Measurements from ENCODE around the gene POLR2B. TPM values are rescaled to one million over a fixed set of nuclear protein-coding genes. Genes with fewer than 3 reads are reported as not detected.

The POLR2B gene
- total RNA-seq, 1 experiment from 2014 or later, result 108 TPM

GRCh38 chr4:56986952-56987351 lies 8.3 kb downstream of the POLR2B start:
- Histone ChIP-seq H2AFZ (ENCODE audit: low read length) (no peak overlapping the region), H3K23me2 (ENCODE audit: insufficient read length, low read depth, low read length, poor library complexity, severe bottlenecking) (no peaks in the 10 kb centered on the region), H3T11ph (ENCODE audit: low read length) (no peak overlapping the region), H2BK5ac (ENCODE audit: insufficient read length, low read length) (no peak overlapping the region), H2AK5ac (ENCODE audit: insufficient read length, low read length) (no peak overlapping the region), H2BK20ac (ENCODE audit: low read depth, low read length, poor library complexity, severe bottlenecking) (no peak overlapping the region), H2BK12ac (ENCODE audit: insufficient read length, low read depth, low read length) (no peak overlapping the region), H3K18ac (ENCODE audit: insufficient read length, low read depth, low read length) (no peak overlapping the region), H3K4me2 (ENCODE audit: insufficient read depth, insufficient read length, low read length) (no peak overlapping the region), H3K27ac (ENCODE audit: insufficient read length, low read depth, low read length) (no peak overlapping the region), H3K14ac (ENCODE audit: insufficient read depth, low read length) (no peak overlapping the region), H3K56ac (ENCODE audit: insufficient read length, low read depth, low read length) (no peak overlapping the region), H2BK120ac (ENCODE audit: low read depth, low read length, poor library complexity, severe bottlenecking) (no peak overlapping the region), H3K27me3 (ENCODE audit: insufficient read depth, low read length) (no peaks in the 10 kb centered on the region), H3K79me1 (ENCODE audit: insufficient read depth, low read depth, low read length, poor library complexity, severe bottlenecking) (peaks cover 2% of the 10 kb centered on the region), H3K79me2 (ENCODE audit: insufficient read depth, low read length) (peaks cover 8% of the 10 kb centered on the region; the same call in 1 of the 2 replicates), H3K9me3 (ENCODE audit: control insufficient read depth, low read depth, low read length) (no peaks in the 10 kb centered on the region), H2BK15ac (ENCODE audit: low read depth, low read length) (no peak overlapping the region), H4K91ac (ENCODE audit: insufficient read length, low read depth, low read length) (no peak overlapping the region), H4K5ac (ENCODE audit: insufficient read length, low read depth, low read length) (no peak overlapping the region), H3K4ac (ENCODE audit: low read depth, low read length) (no peak overlapping the region), H4K20me1 (ENCODE audit: control insufficient read depth, insufficient read depth, insufficient read length) (no peaks in the 10 kb centered on the region), H3K4me1 (ENCODE audit: insufficient read depth, low read length) (no peaks in the 10 kb centered on the region), H3K23ac (ENCODE audit: insufficient read length, low read depth, low read length) (no peak overlapping the region), H4K8ac (replicated peaks; ENCODE audit: insufficient read length, low read depth, low read length) (no peak overlapping the region), H3K9ac (ENCODE audit: extremely low read depth, insufficient read length, low read length) (no peak overlapping the region)
- Mint-ChIP-seq H3K36me3 (ENCODE audit: insufficient read depth in 1 of 3, low read depth in 3 of 3) (peaks cover 23 to 51% (median 38%) of the 10 kb centered on the region in 3 experiments; a peak in 6 of 7 replicates), H3K4me3 (no peak overlapping the region), H3K4me1 (peaks cover 0 to 2% of the 10 kb centered on the region in 2 experiments; a peak in 1 of 4 replicates), H3K27me3 (ENCODE audit: low read depth) (no peaks in the 10 kb centered on the region), H3K27ac (no peak overlapping the region), H3K9me3 (no peaks in the 10 kb centered on the region)
- no CpG with 5 or more reads among the region's 3 CpGs for WGBS (ENCODE audit: extremely low coverage, insufficient read length, low lambda C conversion rate)
- TF ChIP-seq CTCF (conservative IDR thresholded peaks at IDR 0.05), result no peak
- no peak for DNase-seq

All from H9 (cell line).